ENCODE data around the gene HACD3. TPM values are rescaled to one million over a fixed set of nuclear protein-coding genes. Genes with fewer than 3 reads are reported as not detected.

Gene HACD3
- total RNA-seq, 1 donor from 2014 or later: 113 TPM

GRCh38 chr15:65524226-65524625, 6.0 kb upstream of the HACD3 start:
- DNase-seq (ENCODE audit: low spot score in 2 of 2, unreplicated experiment in 2 of 2): no peak
- Mint-ChIP-seq H3K27me3 (ENCODE audit: low read depth) (no peaks in the 10 kb centered on the region), H3K4me1 (no peaks in the 10 kb centered on the region), H3K9me3 (no peaks in the 10 kb centered on the region), H3K36me3 (no peaks in the 10 kb centered on the region), H3K4me3 (no peak overlapping the region), H3K27ac (no peak overlapping the region)
- no peak for TF ChIP-seq CTCF (IDR thresholded peaks at IDR 0.05; ENCODE audit: unreplicated experiment)

GRCh38 chr15:65525622-65526021, 4.6 kb upstream of the HACD3 start:
- H3K27me3 Mint-ChIP-seq (ENCODE audit: low read depth): no peaks in the 10 kb centered on the region
- no peak for TF ChIP-seq CTCF (IDR thresholded peaks at IDR 0.05; ENCODE audit: unreplicated experiment)
- no peaks in the 10 kb centered on the region for H3K36me3 Mint-ChIP-seq
- H3K4me1 Mint-ChIP-seq: peaks cover 5% of the 10 kb centered on the region
- no peaks in the 10 kb centered on the region for H3K9me3 Mint-ChIP-seq
- H3K4me3 Mint-ChIP-seq: no peak overlapping the region
- no peak overlapping the region for H3K27ac Mint-ChIP-seq
- no peak for DNase-seq (ENCODE audit: low spot score in 2 of 2, unreplicated experiment in 2 of 2)

GRCh38 chr15:65528461-65529060, 1.7 kb upstream of the HACD3 start:
- Mint-ChIP-seq H3K27me3 (ENCODE audit: low read depth) (no peaks in the 10 kb centered on the region), H3K27ac (no peak overlapping the region), H3K4me1 (peaks cover 23% of the 10 kb centered on the region), H3K4me3 (no peak overlapping the region), H3K9me3 (no peaks in the 10 kb centered on the region), H3K36me3 (no peaks in the 10 kb centered on the region)
- DNase-seq (ENCODE audit: low spot score in 2 of 2, unreplicated experiment in 2 of 2): no peak
- no peak for TF ChIP-seq CTCF (IDR thresholded peaks at IDR 0.05; ENCODE audit: unreplicated experiment)

- Mint-ChIP-seq H3K4me3 (peak overlapping the region; percentile 86), H3K9me3 (no peaks in the 10 kb centered on the region), H3K4me1 (peaks cover 31% of the 10 kb centered on the region), H3K27me3 (ENCODE audit: low read depth) (no peaks in the 10 kb centered on the region), H3K36me3 (no peaks in the 10 kb centered on the region), H3K27ac (peak overlapping the region; percentile 82)
- TF ChIP-seq CTCF (IDR thresholded peaks at IDR 0.05; ENCODE audit: unreplicated experiment): no peak
- DNase-seq (ENCODE audit: low spot score in 2 of 2, unreplicated experiment in 2 of 2): no peak
Observed at GRCh38 chr15:65529762-65530317, 423 bp upstream of the HACD3 start.

GRCh38 chr15:65532738-65533051, 2.4 kb downstream of the HACD3 start:
- H3K27me3 Mint-ChIP-seq (ENCODE audit: low read depth): no peaks in the 10 kb centered on the region
- H3K36me3 Mint-ChIP-seq: peaks cover 9% of the 10 kb centered on the region
- TF ChIP-seq CTCF (IDR thresholded peaks at IDR 0.05; ENCODE audit: unreplicated experiment): no peak
- H3K27ac Mint-ChIP-seq: peak overlapping the region; percentile 92
- peaks cover 33% of the 10 kb centered on the region for H3K4me1 Mint-ChIP-seq
- no peak for DNase-seq (ENCODE audit: low spot score in 2 of 2, unreplicated experiment in 2 of 2)
- peak overlapping the region; percentile 30 for H3K4me3 Mint-ChIP-seq
- H3K9me3 Mint-ChIP-seq: no peaks in the 10 kb centered on the region
